Loucy (cell line): Measurements from ENCODE around the gene LAMC1.

Experiments
- CTCF ChIP-seq: fragments of 200-600 bp; sonication (generic); conservative IDR thresholded peaks from 2 replicates; pipeline ENCODE4 v1.5.1; 2014; ENCODE audit warnings: mild to moderate bottlenecking, antibody characterized with exemption, low read length
- EZH2phosphoT487 ChIP-seq: fragments of 200-600 bp; IDR thresholded peaks from 2 replicates; pipeline ENCODE4 v1.6.1; 2018; ENCODE audit warnings: antibody characterized with exemption, mild to moderate bottlenecking, moderate library complexity, borderline replicate concordance

GRCh38 chr1:183093066-183093668, 69.9 kb downstream of the LAMC1 start:
- no peak for TF ChIP-seq CTCF
- TF ChIP-seq EZH2phosphoT487 = no peak
